Measurements from ENCODE around the gene RBBP8.

GRCh38 chr18:22932885-22933205 is 283 bp upstream of the RBBP8 start:
- TF ChIP-seq CTCF (IDR thresholded peaks at IDR 0.05) (peak in 1 of 6 experiments; percentile 2), POLR2A (IDR thresholded peaks at IDR 0.05) (no peak)

Data from adrenal gland (tissue), 5 donors.